Activated T-cell treated with anti-CD3 and anti-CD28 coated beads for 1 hour (primary cell): ENCODE measurements around the gene HTR2A.
"Not testable (repeated sequence)": the region's sequence is repeated elsewhere in the genome, so short reads cannot be mapped to it uniquely, and the experiment has no call there.

Source experiments
- DNase-seq: peaks from one replicate; pipeline ENCODE4 v3.0.0-alpha.2; 2020; ENCODE audit warnings: low read depth

The HTR2A gene

DNA sequence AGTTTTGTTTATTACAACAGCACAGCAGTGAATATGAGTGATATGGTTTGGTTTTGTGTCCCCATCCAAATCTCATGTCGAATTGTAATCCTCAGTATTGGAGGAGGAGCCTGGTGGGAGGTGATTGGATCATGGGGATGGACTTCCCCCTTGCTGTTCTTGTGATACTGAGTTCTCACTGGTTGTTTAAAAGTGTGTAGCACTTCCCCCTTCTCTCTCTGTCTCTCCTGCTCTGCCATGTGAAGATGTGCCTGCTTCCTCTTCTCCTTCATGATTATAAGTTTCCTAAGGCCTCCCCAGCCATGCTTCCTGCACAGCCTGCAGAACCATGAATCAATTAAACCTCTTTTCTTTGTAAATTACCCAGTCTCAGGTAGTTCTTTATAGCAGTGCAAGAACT is 91.9 kb downstream of the HTR2A start:
- not testable (repeated sequence) for DNase-seq

- DNase-seq: no peak
Measured at GRCh38 chr13:46804391-46804815, 92.5 kb downstream of the HTR2A start.

GRCh38 chr13:46803586-46803985 is 93.3 kb downstream of the HTR2A start:
- DNase-seq: no peak

DNA sequence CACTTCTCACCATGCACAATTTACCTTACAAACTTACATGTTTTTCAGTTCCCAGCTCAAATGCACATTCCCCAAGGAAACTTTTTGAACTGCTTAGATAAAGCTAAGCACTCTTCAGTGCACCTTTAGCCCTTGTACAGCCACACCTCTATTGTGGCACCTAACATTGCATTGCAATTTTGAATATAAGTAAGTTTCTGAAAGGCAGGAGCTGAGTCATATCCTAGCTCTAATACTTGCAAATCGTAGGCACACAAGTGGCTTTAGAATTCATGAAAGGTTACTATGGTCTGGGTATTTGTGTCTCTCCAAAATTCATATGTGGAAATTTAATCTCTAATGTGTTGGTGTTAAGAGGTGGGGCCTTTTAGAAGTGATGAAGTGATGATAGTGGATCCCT is 95.0 kb downstream of the HTR2A start:
- DNase-seq: no peak

GRCh38 chr13:46799139-46799538 is 97.7 kb downstream of the HTR2A start:
- no peak for DNase-seq

DNA sequence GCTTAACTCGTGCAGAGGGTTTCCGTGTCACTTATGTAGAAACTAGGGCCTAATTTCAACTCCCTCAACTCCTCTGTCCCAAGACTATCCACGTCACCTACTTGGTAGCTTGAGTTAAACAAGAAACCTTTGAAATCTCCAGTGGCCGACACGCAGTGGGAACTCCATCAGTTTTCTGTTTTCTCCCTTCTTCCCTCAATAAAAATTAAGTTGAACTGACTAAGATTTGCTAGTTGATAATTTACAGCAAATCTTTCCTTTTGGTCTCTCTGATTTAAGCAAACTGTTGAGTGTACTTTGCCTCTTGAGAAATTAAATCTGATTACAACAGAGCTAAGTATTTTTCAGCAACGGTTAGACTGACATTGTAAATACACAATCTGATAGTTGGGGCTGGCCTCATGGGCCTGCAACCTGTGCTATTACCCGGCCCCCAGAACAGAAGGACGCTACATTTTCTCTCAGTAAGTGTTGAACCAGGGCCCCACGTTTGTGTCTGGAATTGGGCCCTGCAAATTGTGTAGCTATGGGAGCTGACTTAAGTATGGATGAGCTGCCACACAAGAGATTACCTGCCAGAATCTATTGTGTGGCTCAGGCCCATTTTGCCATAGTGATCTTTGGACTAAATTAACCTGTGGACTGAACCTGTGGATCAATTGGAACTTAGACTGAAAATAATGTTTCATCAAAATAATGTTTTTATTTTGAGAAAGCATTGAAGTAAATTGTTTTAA is 99.2 kb downstream of the HTR2A start:
- no peak for DNase-seq

DNA sequence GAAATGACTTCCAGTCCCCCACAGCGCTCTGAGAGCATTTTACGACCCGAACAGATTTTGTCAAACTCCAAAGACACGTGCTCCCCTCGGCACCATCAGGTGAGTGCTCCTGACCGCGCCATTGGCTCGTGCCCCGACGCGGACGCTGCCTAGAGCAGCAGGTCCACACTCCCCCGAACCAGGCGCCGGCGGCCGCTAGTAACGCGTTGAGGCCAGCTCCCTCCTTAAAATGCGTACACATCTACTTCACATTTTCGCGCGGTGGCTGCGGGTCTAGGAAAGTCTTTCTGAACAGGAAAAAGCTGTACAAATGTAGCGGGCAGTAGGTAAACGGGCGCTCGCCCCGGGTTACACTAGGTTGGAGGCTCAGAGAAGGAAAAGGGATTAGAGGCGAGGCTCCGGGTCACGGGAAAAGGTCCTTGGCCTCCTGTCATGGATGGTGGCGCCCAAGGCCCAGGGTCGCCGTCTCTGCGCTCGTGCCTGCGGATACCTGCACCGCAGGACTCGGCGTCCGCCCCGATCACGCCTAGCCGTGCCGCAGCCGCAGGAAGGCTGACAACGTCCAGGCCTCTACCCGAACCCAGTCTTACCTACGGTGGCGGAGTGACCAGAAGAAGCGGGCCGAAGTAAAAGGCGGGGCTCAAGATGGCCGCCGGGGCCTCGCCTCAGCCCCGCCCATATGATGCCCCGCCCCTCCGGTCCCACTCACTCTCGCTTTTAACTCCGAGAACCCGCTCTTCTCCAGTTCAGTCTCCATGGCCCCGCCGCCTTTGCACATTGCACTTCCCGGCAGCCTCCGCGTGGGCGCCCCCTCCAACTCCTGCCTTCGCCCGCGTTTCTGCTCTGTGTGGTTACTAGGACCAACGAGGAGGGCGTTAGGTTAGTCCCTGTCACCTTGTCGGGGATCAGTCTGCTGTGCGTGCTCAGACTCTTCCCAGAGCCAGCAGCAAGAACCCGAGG is 100.1 kb downstream of the HTR2A start, which contains the start of gene ESD:
ESD (minus strand) TSS at position 647 of the 960 bp plus-strand sequence. CDS start 5,748 bp downstream, outside the sequence.
- DNase-seq: peak; percentile 88

DNA sequence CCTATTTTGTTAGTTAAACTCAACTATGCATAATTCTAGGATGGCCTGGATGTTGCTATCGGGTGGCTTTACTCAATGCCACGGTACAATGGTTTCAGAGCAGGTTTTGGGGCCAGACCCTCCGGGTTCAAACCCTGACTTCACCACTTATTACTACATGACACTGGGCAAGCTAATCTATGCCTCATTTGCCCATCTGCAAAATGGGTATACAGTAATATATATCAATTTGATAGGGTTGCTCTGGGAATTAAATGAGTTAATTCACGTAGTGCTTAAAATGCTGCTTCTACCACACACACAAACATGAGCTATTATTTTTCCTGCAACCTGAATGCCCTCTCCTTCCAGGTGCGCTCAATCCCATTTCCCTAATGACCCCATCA is 100.7 kb downstream of the HTR2A start:
- no peak for DNase-seq

- DNase-seq: no peak
Measured at GRCh38 chr13:46795321-46795720, 101.5 kb downstream of the HTR2A start.

DNA sequence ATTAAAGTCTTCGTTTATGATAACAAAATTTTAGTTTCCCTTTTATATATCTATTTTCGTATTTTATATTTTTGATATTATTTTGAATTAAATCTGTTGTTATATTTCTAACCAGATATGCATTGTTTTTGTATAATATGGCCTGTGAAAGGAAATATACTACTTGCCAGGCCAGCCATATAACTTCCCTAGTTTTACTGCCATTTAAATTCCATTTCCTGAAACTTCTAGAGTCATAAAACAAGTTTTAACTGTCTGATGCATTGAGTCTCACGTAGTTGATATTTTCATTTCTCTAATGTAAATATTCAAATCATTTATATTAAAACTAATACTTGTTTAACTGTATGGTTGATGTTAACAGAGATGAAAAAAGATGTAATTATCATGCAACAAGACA is 113.3 kb downstream of the HTR2A start:
- no peak for DNase-seq

GRCh38 chr13:46782691-46783090 is 114.2 kb downstream of the HTR2A start:
- DNase-seq: no peak

DNA sequence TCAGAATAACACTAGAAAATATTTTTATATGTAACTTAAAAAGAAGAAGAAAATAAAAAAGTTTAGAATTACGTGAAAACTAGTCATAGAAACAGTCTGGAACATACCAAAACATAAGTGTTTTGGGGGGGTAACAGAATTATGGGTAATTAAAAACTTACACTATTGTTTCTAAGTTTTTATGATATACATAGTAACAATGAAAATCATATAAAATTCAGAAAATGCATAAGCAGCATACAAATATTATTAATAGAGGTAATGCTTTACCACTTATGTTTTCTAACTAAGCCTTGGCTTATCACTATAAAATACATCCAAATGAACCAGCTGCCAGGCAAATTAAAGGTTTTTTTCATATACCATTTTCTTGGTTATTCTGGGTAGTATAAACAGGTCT is 114.8 kb downstream of the HTR2A start:
- DNase-seq: no peak
